Activated naive CD8-positive, alpha-beta T cell treated with anti-CD3 and anti-CD28 coated beads, Interleukin-2, amount 50 U/mL, for 16 hours (primary cell): ENCODE measurements around the gene SIAH1.
"Not testable (repeated sequence)": the region's sequence is repeated elsewhere in the genome, so short reads cannot be mapped to it uniquely, and the experiment has no call there.

Experiments used
- DNase-seq: peaks from one replicate; pipeline ENCODE4 v3.0.0-alpha.2; 2020; ENCODE audit warnings: low read depth, low spot score

The SIAH1 gene

GRCh38 chr16:48366165-48367093 is 18.8 kb downstream of the SIAH1 start:
- peak; percentile 23 for DNase-seq

GRCh38 chr16:48365601-48366164 is 19.5 kb downstream of the SIAH1 start:
- peak; percentile 44 for DNase-seq

- no peak for DNase-seq
Observed at GRCh38 chr16:48365025-48365600, 20.1 kb downstream of the SIAH1 start.

- DNase-seq = no peak
Observed at GRCh38 chr16:48361540-48362144, 23.6 kb downstream of the SIAH1 start.

GRCh38 chr16:48361012-48361411 is 24.2 kb downstream of the SIAH1 start:
- no peak for DNase-seq

- DNase-seq = no peak
Observed at GRCh38 chr16:48359983-48360382, 25.2 kb downstream of the SIAH1 start.

- DNase-seq = no peak
Observed at GRCh38 chr16:48358419-48358818, 26.8 kb downstream of the SIAH1 start.

- no peak for DNase-seq
Observed at GRCh38 chr16:48356633-48357376, 28.4 kb downstream of the SIAH1 start.

GRCh38 chr16:48354877-48355855 is 30.0 kb downstream of the SIAH1 start:
- no peak for DNase-seq

GRCh38 chr16:48354385-48354784 is 30.8 kb downstream of the SIAH1 start:
- not testable (repeated sequence) for DNase-seq

- DNase-seq = peak; percentile 27
Observed at GRCh38 chr16:48353565-48354163, 31.5 kb downstream of the SIAH1 start.

- DNase-seq = no peak
Observed at GRCh38 chr16:48352648-48353390, 32.4 kb downstream of the SIAH1 start.

- DNase-seq = no peak
Observed at GRCh38 chr16:48350736-48351135, 34.5 kb downstream of the SIAH1 start.

GRCh38 chr16:48347980-48348379 is 37.2 kb downstream of the SIAH1 start:
- DNase-seq = no peak

GRCh38 chr16:48347191-48347865 is 37.9 kb downstream of the SIAH1 start:
- no peak for DNase-seq

GRCh38 chr16:48342591-48342990 is 42.6 kb downstream of the SIAH1 start:
- no peak for DNase-seq

GRCh38 chr16:48340054-48340453 is 45.2 kb downstream of the SIAH1 start:
- DNase-seq = no peak

- DNase-seq = no peak
Observed at GRCh38 chr16:48335961-48336360, 49.3 kb downstream of the SIAH1 start.

GRCh38 chr16:48334325-48334724 is 50.9 kb downstream of the SIAH1 start:
- DNase-seq = no peak
